Subcutaneous adipose tissue (tissue), 4 donors: Measurements from ENCODE around the gene TSNAX. TPM values are rescaled to one million over a fixed set of nuclear protein-coding genes. Genes with fewer than 3 reads are reported as not detected.

Source experiments
- CTCF ChIP-seq: fragments of 450-650 bp; IDR thresholded peaks from one replicate; pipeline ENCODE4 v1.5.1; 2016; ENCODE audit warnings: low read depth, mild to moderate bottlenecking, control low read depth, antibody characterized with exemption, moderate library complexity
- total RNA-seq, 4 donors: library from RNA; depleted of rRNA; stranded (reverse); fragments of >200 nt; gene quantifications; one replicate each; pipeline ENCODE4 v1.1.0, GENCODE V29; 2016

Gene TSNAX
- total RNA-seq, 4 donors from 2014 or later: 26.8 to 41.0 (median 35.3) TPM

DNA sequence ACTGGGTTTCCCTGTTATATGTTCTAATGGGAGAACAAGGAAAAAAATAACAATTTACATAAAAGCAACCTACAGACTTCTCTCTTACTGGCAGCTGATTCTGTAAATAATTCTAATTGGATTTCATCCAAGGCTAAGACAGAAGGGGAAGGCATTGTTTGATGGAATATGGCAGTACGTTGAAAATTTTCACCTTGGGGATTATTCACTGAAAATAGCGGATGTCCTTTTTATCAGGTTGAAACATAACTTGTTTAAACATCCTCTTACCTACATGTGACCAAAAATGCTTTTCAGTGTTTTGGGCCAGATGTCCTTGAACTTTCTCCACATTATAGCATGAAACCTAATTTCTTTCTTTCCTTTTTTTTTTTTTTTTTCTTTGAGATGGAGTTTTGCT lies 24.9 kb downstream of the TSNAX start:
- no peak for TF ChIP-seq CTCF

DNA sequence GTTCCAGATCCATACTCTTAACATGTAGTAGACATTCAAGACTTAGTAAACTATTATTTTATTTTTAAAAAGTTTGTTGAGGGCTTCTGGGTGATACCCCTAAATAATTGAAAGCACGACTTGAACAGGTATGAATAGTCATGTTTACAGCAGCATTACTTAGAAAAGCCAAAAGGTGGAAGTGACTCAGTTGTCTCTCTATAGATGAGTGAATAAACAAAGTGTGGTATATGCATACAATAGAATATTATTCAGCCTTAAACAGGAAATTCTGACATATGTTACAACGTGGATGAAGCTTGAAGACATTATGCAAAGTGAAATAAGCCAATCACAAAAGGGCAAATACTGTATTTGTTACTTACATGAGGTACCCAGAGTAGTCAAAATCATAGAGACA lies 26.5 kb downstream of the TSNAX start:
- no peak for TF ChIP-seq CTCF

DNA sequence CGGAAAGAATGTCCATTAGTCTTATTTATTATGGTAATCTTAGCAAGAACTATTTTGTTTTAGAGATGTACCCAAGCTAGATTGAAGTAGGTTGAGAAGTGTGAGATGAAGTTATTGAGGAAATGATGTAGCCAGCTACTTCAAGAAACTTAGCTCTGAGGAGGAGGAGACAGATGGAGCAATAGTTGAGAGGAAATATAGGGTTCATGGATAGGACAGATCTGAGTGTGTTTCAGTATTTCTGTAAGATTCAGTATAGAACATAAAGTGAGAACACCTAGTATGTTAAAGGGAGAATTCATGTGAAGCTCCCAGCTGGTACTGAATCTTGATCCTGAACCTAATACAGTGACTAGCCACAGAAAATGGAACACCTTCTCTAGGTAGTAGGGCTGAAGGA lies 28.9 kb downstream of the TSNAX start:
- TF ChIP-seq CTCF: no peak

DNA sequence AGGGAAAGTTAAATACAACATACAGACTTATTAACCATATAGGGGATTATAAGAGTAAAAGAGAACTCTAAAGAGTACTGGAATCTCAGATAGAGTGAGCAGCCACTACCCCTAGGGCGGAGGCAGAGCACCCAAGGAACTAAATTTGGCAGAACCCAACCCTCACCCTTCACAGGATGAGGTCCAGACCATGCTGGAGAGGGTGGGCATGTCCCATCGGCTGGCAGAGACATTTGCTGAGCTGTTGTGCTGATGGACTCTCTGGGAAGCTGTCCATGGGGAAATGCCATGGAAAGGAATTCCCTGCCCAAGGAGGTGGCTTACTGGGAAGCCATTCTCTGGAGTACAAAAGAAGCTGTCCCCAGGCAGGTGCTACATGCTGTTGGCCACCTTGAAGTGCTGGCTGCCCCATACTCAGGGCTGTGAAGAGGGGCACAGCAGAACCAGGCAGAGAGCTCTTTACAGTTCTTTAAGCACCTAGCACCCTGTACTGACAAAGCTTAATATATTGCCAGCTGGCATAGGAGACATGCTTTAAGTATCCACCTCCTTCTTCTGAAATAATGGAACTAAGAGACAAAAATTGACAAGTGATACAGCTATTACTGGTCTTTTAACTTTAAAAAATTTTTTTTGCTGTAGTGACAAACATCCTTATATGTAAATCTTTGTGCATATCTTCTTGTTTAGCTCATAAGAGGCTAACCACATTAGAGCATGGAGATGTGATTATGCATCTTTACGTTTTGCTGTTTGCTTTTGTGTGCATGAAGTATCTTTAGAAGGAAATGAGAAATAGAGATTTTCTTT lies 29.6 kb downstream of the TSNAX start:
- TF ChIP-seq CTCF: no peak

DNA sequence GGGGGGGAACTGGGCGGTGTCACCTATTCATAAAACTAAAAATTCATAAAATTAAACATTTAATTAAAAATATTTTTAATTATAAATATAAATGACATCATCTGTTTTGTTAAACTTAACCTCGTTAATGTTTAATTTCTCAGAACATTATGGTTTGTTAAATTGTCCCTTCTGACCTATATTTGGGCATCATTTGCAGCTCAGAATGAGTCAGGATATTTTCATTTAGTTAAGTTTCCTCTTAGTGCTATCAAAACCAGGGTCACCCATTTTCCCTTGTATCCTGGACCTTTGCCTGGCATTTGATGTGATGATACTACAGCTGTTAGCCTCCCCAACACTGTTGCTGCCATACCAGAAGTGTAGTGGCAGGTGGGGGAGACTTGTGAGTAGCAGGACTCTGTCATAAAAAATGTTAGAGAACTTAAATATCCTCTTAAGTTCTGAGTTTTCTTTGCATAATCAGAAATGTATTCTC lies 30.3 kb downstream of the TSNAX start:
- no peak for TF ChIP-seq CTCF

DNA sequence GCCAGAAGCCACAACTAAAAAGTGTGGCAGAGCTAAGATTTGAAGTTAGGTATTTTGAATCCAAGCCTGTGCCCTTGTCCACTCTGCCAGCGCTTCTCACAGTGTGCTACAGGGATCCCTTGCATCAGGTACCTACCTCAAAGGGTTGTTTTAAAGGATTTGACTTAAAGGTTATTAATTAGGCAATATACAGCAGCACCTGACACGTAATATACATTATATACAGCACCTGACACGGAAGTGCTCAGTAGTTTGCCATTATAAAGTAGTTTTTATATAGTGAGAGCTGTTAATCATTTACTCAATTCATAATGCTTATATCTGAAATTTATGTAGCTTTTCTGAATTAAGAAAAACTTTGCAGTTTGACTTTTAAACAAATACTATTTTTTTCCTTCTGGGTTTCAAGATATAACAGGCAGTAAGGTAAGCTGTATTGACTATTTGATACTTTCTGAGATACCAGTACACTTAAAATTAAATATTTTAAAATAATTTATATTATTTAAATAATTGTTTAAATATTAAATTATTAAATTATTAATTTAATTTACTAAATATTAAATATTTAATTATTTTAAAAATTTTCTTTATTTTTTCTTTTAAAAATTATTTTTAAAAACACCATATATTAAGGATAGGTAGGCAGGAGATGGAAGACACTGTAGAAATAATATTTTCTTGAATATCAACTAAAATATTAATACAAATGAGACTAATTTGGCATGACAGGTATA lies 33.3 kb downstream of the TSNAX start:
- no peak for TF ChIP-seq CTCF

GRCh38 chr1:231563247-231563646 lies 34.8 kb downstream of the TSNAX start:
- no peak for TF ChIP-seq CTCF
